ENCODE data around the gene EML3. TPM values are rescaled to one million over a fixed set of nuclear protein-coding genes. Genes with fewer than 3 reads are reported as not detected.

The EML3 gene
- total RNA-seq, 1 experiment from 2014 or later = 88.8 TPM

DNA sequence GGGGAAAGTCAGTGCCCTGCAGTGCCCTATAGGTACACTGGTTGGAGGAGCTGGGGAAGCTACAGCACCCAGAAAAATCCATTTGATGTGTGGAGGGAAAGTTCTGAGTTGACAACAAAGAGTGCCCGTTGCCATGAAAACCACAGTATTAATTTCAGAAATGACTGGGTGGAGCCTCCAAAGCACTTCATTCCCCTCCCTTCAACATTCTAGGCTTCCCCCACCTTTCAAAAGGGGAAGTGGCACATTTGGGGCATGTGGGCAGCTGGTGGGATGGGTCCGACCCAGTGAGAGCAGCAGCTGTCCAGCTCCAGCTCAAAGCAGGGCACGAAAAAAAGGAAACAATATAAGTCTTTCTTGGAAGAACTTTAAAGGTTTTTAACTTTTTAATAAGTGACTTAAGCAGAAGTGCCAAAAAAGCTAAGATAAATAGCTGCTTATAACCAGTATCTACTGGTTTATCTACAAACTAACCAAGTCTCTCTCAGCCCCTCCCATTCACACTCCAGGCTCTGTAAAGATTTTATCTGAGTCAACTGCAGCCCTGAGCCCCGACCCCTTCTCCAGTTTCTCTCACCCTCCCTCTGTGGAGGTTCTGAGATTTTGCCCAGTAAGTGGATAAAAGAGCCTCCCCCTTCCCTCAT lies 57.0 kb downstream of the EML3 start:
- ATAC-seq (no peak), DNase-seq (ENCODE audit: low read depth, low spot score) (no peak)
- no peak for TF ChIP-seq POLR2AphosphoS5 (IDR thresholded peaks at IDR 0.05; ENCODE audit: low read depth, low read length)
- no peak for TF ChIP-seq CTCF (IDR thresholded peaks at IDR 0.05)
- TF ChIP-seq REST (IDR thresholded peaks at IDR 0.05; ENCODE audit: insufficient read depth in 1 of 2, low read depth in 2 of 2, low read length in 1 of 2) = no peak
- TF ChIP-seq TCF7L2 (IDR thresholded peaks at IDR 0.05; ENCODE audit: low read depth, low read length) = no peak
- TF ChIP-seq SIN3A (IDR thresholded peaks at IDR 0.05; ENCODE audit: borderline replicate concordance, insufficient read depth, low read depth, low read length) = no peak
- POLR2A ChIA-PET = interaction anchor here (0.9 kb wide), 1 partner anchor 12 kb away, joined by 12 read pairs; no protein-coding TSS in a partner anchor
- no peaks in the 10 kb centered on the region for H3K9me3 ChIP-seq (ENCODE audit: control insufficient read depth, insufficient read depth, low read depth, low read length)
- in situ Hi-C loops (cut with HindIII; ENCODE audit: low pct_unique_long_range_greater_than_20kb, low sequenced_read_pairs) = no loop called here
- peaks cover 5% of the 10 kb centered on the region; the same call in 1 of the 2 replicates for H3K36me3 ChIP-seq (ENCODE audit: control insufficient read depth, insufficient read depth, low read length)
- BruUV-seq (replicated peaks) = no TSS peak
- H3K4me1 ChIP-seq (ENCODE audit: control insufficient read depth, insufficient read depth, low read length) = peaks cover 92% of the 10 kb centered on the region
- peak overlapping the region; percentile 94 for H3K27ac ChIP-seq (ENCODE audit: low read length)
- CTCF ChIA-PET = interaction anchor here (0.5 to 1.6 kb wide), 3 partner anchors 12 to 245 kb away, joined by 3 to 6 read pairs (median 3); no protein-coding TSS in a partner anchor
- peak overlapping the region in 1 of 2 experiments; percentile 5; a peak in 1 of 4 replicates for H3K4me3 ChIP-seq (ENCODE audit: low read depth in 2 of 2, low read length in 2 of 2)
- intact Hi-C loops (cut with micrococcal nuclease; ENCODE audit: unreplicated experiment) = no loop called here
- H3K27me3 ChIP-seq (ENCODE audit: control insufficient read depth, insufficient read depth, low read length) = no peaks in the 10 kb centered on the region

DNA sequence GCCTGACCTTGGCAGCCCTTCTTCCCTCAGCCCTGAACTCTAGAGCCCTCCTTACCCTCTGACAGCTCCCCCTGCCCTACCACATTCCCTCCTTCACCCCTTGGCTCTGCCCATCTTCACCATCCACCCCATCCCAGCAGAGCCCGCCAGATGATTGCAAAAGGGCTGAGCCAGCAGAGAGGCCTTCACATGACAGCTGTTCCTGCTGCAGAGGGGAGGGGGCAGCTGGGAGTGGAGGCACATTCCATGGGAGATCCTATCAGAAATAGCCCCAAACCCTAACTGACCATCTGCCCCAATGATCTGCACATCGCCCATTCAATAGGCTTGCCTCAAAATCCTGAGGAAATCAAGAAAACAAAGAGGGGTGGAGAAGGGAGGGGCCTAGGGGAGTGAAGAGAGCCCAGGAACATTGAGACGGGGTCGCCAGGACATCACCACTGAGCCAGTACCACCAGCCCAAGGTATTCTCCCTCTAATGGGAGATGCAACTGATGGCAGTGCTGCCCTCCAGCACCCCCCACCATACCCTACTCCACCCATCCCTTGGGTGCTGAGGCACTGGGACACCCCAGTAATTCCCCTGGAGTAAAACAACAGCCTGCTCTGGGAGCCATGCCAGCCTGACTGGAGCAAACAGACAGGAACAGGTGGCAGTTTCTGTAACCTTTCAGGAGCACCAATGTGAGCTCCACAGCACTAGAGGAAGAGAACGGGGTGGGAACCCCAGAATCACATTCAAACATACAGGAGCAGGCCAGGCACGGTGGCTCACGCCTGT lies 58.0 kb downstream of the EML3 start:
- Histone ChIP-seq H3K9me3 (ENCODE audit: control insufficient read depth, insufficient read depth, low read depth, low read length) (no peaks in the 10 kb centered on the region), H3K27ac (ENCODE audit: low read length) (peak overlapping the region; percentile 94), H3K4me3 (ENCODE audit: low read depth in 2 of 2, low read length in 2 of 2) (peak overlapping the region in 1 of 2 experiments; percentile 47; a peak in 1 of 4 replicates), H3K36me3 (ENCODE audit: control insufficient read depth, insufficient read depth, low read length) (peaks cover 5% of the 10 kb centered on the region; the same call in 1 of the 2 replicates), H3K27me3 (ENCODE audit: control insufficient read depth, insufficient read depth, low read length) (no peaks in the 10 kb centered on the region), H3K4me1 (ENCODE audit: control insufficient read depth, insufficient read depth, low read length) (peaks cover 91% of the 10 kb centered on the region)
- in situ Hi-C loops (cut with HindIII; ENCODE audit: low pct_unique_long_range_greater_than_20kb, low sequenced_read_pairs) (no loop called here), intact Hi-C loops (cut with micrococcal nuclease; ENCODE audit: unreplicated experiment) (no loop called here)
- ChIA-PET CTCF (interaction anchor here (0.7 to 1.6 kb wide), 2 partner anchors 11 to 130 kb away, joined by 6 read pairs; no protein-coding TSS in a partner anchor), POLR2A (interaction anchor here (1.0 kb wide), 1 partner anchor 114 kb away, joined by 3 read pairs; no protein-coding TSS in a partner anchor)
- BruUV-seq (replicated peaks) = no TSS peak
- DNase-seq (ENCODE audit: low read depth, low spot score) (no peak), ATAC-seq (no peak)
- no peak for TF ChIP-seq SIN3A (IDR thresholded peaks at IDR 0.05; ENCODE audit: borderline replicate concordance, insufficient read depth, low read depth, low read length)
- TF ChIP-seq REST (IDR thresholded peaks at IDR 0.05; ENCODE audit: insufficient read depth in 1 of 2, low read depth in 2 of 2, low read length in 1 of 2) = no peak
- no peak for TF ChIP-seq POLR2AphosphoS5 (IDR thresholded peaks at IDR 0.05; ENCODE audit: low read depth, low read length)
- TF ChIP-seq TCF7L2 (IDR thresholded peaks at IDR 0.05; ENCODE audit: low read depth, low read length) = no peak
- TF ChIP-seq CTCF (IDR thresholded peaks at IDR 0.05) = no peak
